Stimulated activated naive CD8-positive, alpha-beta T cell treated with anti-CD3 and anti-CD28 coated beads, Interleukin-15, Interleukin-2, amounts not matched to agents 100 U/mL and 50 U/mL, for 24 hours (primary cell): ENCODE results near the gene HSD17B2.
A peak's percentile ranks its signal among the peaks of the same experiment; 100 is the strongest.
"Not testable (repeated sequence)": the region's sequence is repeated elsewhere in the genome, so short reads cannot be mapped to it uniquely, and the experiment has no call there.

Experiments used
- ATAC-seq: fragments of 150-1000 bp; cut with Tn5 transposase; one replicate; pipeline ENCODE4 v1.10.0; 2021
- DNase-seq: peaks from one replicate; pipeline ENCODE4 v3.0.0; 2021

HSD17B2 gene

DNA sequence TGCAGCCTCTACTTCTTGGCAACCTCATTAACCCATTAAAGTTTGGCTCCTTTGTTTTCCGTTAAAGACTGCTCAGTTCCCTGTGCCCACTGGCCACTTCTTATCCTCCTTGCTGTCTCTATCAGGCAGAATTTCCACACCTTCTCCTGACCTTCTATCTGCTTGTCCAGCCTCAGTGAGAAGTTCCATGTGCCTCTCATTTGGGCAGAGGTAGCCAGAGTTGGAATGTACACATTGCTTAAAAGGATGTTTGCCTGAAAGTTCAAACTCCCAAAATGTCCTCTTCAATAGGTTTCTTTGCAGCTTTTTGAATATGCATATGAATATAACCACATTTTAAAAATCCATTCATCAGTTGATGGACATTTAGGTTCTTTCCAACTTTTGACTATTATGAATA is 47.0 kb downstream of the HSD17B2 start:
- no peak for ATAC-seq
- no peak for DNase-seq

GRCh38 chr16:82082543-82083244 is 47.6 kb downstream of the HSD17B2 start:
- ATAC-seq (peak; percentile 96), DNase-seq (no peak)

- no peak for ATAC-seq
- no peak for DNase-seq
These were observed 48.8 kb downstream of the HSD17B2 start for GRCh38 chr16:82083710-82084353.

DNA sequence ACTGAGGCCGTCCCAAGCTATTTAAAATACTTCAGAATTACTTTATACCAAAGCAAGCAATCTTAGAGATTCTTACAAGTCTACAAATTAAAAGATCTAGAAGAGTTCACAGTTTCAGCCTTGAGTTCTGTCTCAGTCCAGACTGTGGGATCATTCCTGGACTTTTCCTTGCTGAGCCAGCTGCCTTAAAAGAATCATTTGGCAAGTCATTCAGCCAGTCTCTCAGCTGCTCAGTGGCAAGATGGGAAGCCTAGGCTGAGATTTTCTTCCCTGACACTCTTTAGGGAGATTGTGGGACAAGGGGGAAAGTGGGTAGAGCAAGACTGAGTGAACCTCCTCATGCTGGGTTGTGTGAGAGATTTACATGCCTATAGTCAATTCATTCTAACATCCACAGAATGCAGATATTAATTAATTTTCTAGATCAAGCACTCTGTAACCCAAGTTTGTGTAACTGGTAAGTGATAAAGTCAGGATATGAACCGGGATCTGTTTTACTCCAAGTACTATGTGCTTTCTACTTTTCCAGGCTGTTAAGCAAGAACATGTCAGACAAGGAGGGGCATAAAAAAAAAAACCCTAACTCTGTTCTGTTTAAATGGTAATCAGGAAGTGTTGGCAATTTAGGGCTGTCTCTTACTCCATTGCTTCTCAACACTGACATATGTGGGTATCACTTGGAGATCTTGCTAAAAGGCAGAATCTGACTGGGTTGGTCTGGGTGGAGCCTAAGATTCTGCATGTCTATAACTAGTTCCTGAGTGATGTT is 50.1 kb downstream of the HSD17B2 start:
- ATAC-seq (no peak), DNase-seq (no peak)

DNA sequence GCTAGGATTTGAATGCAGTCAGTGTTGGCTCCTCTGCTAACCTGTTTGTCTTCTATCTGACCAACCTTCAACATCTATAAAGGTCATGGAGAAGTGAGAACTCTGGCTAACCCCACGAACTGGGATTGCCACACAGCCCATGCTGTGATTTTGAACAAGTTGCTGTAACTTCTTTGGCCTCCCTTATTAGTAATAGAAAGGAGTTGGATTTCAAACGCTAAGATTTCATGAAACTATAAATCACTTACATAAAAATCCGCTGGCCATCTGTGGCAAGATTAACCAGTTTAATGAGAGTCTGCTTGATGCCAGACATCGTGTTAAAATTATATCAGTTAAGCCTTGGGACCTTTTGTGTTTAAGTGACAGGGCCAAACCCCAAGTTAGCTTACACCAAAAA is 53.4 kb downstream of the HSD17B2 start:
- ATAC-seq (no peak), DNase-seq (no peak)

- no peak for DNase-seq
- ATAC-seq: no peak
These were observed 56.2 kb downstream of the HSD17B2 start for GRCh38 chr16:82091241-82091640.

DNA sequence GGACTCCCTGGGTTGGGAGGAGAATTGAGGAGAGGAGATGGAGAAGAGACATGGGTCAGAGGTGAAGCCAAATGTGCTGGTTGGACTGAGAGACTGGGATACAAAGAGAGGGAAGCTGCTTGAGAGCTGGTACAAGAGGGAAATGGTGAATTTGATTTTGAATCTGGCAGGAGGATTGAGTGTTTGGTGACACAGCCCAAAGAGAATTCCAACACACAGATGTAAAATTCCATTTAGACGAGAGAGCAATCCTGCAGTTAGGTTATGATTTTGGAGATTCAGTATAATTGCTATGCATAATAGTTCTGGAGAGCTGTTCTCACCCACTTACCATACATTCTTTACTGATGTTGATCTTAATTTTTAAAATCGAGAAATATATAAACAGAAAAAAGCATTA is 57.7 kb downstream of the HSD17B2 start:
- ATAC-seq (no peak), DNase-seq (no peak)

DNA sequence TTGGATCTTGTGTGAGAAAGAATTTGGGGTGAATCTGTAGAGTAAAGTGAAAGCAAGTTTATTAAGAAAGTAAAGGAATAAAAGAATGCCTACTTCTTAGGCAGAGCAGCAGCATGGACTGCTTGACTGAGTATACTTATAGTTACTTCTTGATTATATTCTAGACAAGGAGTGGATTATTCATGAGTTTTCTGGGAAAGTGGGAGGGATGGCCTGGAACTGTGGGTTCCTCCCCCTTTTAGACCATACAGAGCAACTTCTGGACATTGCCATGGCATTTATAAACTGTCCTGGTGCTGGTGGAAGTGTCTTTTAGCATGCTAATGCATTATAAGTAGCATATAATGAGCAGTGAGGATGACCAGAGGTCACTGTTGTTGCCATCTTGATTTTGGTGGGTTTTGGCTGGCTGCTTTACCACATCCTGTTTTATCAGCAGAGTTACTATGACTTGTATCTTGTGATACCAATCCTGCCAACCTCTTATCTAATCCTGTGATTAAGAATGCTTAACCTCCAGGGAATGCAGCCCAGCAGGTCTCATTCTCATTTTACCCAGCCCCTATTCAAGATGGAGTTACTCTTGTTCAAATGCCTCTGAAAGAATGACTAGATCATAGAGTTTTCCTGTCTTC is 58.7 kb downstream of the HSD17B2 start:
- DNase-seq: no peak
- ATAC-seq: no peak

- no peak for DNase-seq
- ATAC-seq: no peak
These were observed 60.0 kb downstream of the HSD17B2 start for GRCh38 chr16:82094942-82095540.

GRCh38 chr16:82096641-82097040 is 61.6 kb downstream of the HSD17B2 start:
- DNase-seq (no peak), ATAC-seq (no peak)

DNA sequence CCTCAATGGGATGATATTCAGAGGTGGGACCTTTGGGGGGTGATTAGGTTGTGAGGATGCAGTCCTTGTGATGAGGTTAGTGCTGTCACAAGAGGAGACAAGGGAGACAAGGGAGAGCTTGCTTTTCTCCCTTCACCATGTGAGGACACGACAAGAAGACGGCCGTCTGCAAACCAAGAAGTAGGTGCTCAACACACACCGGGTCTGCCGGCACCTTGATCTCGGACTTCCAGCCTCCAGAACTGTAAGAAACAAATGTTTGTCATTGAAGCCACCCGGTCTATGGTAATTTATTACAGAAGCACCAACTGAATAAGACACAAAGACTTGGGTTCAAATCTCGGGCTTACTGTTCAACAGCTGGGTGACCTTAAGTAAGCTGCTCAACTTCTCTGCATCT is 70.1 kb downstream of the HSD17B2 start:
- DNase-seq (no peak), ATAC-seq (no peak)

- DNase-seq (no peak), ATAC-seq (no peak)
These were observed 73.0 kb downstream of the HSD17B2 start for GRCh38 chr16:82108100-82108499.

- ATAC-seq: no peak
- no peak for DNase-seq
These were observed 73.7 kb downstream of the HSD17B2 start for GRCh38 chr16:82108774-82109173.

GRCh38 chr16:82109266-82109665 is 74.2 kb downstream of the HSD17B2 start:
- not testable (repeated sequence) for DNase-seq, ATAC-seq

DNA sequence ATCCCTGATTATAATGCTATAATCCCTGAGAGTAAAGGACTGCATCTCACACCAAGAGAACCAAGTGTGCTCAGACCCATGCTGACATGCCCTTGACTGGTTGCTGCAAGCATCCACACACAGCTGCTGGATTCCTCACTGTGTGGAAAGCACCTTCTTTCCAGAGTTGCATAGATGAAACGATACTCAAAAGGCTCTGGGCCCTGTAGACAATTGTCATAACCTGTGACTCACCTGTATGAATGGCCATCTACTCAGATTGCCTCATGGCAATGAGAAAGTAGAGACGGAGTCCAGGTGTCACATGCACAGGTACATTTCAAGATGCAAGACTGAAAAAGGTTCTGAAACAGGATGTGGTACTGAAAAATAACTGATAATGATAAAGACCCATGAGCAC is 76.9 kb downstream of the HSD17B2 start:
- DNase-seq (no peak), ATAC-seq (no peak)

- no peak for ATAC-seq
These were observed 78.7 kb downstream of the HSD17B2 start for GRCh38 chr16:82113741-82114140.

GRCh38 chr16:82116535-82116934 is 81.5 kb downstream of the HSD17B2 start:
- ATAC-seq: no peak
- no peak for DNase-seq

More at GRCh38 chr16:82113741-82114140, 78.7 kb downstream of the HSD17B2 start:
- DNase-seq: no peak

DNA sequence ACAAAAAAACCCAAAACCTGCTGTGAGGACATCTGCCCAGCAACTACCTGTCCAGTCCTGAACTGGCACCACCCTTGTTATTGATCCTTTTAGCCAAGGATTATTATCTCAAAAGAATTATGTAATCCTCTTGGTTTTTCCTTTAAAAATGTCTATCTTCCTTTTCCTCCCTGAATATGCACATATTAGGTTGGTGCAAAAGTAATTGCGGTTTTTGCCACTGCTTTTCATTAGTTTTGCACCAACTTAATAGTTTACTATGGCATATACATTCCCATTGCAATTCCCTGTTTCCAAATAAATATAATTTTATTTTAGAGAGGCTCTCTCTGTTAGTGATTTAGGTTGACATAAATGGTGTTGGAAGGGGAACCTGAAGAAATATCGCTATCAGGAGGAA is 83.7 kb downstream of the HSD17B2 start:
- DNase-seq: no peak
- ATAC-seq: no peak

GRCh38 chr16:82119405-82119804 is 84.4 kb downstream of the HSD17B2 start:
- DNase-seq (no peak), ATAC-seq (no peak)

GRCh38 chr16:82124651-82125050 is 89.6 kb downstream of the HSD17B2 start:
- ATAC-seq: no peak

DNA sequence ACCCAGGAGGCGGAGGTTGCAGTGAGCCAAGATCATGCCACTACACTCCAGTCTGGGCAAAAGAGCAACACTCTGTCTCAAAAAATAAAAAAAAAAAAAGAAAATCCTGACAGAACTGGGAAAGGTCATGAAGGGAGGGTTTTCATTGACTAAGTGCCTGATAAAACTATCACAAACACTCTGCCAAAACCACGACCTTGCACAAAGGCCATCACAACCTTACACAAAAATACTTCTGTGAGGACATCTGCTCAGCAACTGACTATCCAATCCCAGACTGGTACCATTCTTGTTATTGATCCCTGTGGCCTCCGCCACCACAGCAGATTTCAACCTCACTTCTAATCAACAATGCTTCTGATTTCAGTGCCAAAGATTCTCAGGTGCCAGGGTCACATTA is 94.8 kb downstream of the HSD17B2 start:
- DNase-seq (no peak), ATAC-seq (no peak)

More at GRCh38 chr16:82124651-82125050, 89.6 kb downstream of the HSD17B2 start:
- no peak for DNase-seq

GRCh38 chr16:82133798-82134197 is 98.7 kb downstream of the HSD17B2 start:
- no peak for DNase-seq
- ATAC-seq: peak; percentile 78
